Hepatocyte (in vitro differentiated cells): ENCODE measurements around the gene KDM4F.

Experiments
- CTCF ChIP-seq: fragments of 200-600 bp; sonication (generic); IDR thresholded peaks from 2 replicates; pipeline ENCODE4 v1.5.1; 2016; ENCODE audit warnings: antibody characterized with exemption, mild to moderate bottlenecking; ENCODE audit not compliant: poor library complexity
- EZH2 ChIP-seq: fragments of 200-600 bp; sonication (generic); IDR thresholded peaks from 2 replicates; pipeline ENCODE4 v1.6.1; 2016; ENCODE audit warnings: antibody characterized with exemption, mild to moderate bottlenecking, borderline replicate concordance
- EZH2phosphoT487 ChIP-seq: fragments of 200-600 bp; sonication (generic); IDR thresholded peaks from one replicate; pipeline ENCODE4 v1.6.1; 2018; ENCODE audit warnings: antibody characterized with exemption, mild to moderate bottlenecking, low read depth, moderate library complexity; ENCODE audit not compliant: unreplicated experiment, severe bottlenecking

- TF ChIP-seq CTCF (no peak), EZH2 (no peak), EZH2phosphoT487 (no peak)
Observed at GRCh38 chr11:95005642-95006041, 43.6 kb upstream of the KDM4F start.
